ENCODE measurements around the gene LCE2C. TPM values are rescaled to one million over a fixed set of nuclear protein-coding genes. Genes with fewer than 3 reads are reported as not detected.
"Not testable (repeated sequence)": the region's sequence is repeated elsewhere in the genome, so short reads cannot be mapped to it uniquely, and the experiment has no call there.

Gene LCE2C, protein sequence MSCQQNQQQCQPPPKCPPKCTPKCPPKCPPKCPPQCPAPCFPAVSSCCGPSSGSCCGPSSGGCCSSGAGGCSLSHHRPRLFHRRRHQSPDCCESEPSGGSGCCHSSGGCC
- total RNA-seq (not detected), polyA plus RNA-seq (not detected)

DNA sequence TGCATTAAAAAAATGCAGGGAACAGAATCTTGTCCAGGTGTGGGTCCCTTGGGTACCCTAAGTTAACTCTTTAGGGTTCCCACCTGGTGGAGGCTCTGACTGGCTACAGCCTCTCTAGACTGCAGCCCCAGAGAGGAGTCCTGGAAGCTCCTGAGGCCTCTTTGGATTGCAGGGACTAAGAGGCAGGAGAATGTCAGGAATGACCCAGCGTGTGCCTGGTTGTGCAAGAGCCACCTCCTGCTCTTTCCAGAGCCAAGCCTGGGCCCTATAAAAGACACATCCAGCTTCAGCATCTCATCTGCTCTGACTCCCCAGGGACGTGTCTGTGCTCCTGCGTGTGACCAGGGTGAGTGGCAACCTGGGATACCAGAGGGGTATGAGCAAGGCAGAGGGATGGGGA is at the start of gene LCE2C:
Gene LCE2C (plus strand): TSS at position 297 of the 400 bp plus-strand sequence. CDS start 737 bp downstream, outside the sequence.
- DNase-seq (ENCODE audit: extremely low spot score); H3K36me3 ChIP-seq (ENCODE audit: insufficient read depth); H3K27ac ChIP-seq (ENCODE audit: low read depth); H3K4me1 ChIP-seq (ENCODE audit: insufficient read depth); H3K4me3 ChIP-seq (ENCODE audit: low read depth, low read length): not testable (repeated sequence)
- WGBS: 79% methylated on average over 3 of the region's 3 CpGs

DNA sequence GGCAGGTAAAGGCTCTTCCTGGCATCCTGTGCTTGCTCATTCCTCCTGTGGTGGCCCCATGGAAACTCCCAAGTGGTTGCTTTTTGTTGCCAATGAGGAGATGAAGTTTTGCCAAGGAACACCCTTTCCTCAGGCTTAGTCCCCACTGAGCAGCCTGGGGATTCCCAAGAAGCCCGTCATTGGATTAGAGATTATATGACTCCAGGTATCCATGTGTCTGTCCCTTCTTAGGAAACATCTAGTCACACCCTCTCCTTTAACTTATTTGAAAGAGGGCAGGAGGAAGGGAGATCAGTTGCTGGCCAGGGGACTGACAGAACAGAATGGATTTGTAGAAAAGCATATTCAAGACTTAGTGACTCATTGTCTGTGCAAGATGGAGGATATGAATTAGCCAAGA is 48.3 kb upstream of the LCE2C start:
- H3K4me1 ChIP-seq (ENCODE audit: insufficient read depth): no peaks in the 10 kb centered on the region
- DNase-seq (ENCODE audit: extremely low spot score): no peak
- no peaks in the 10 kb centered on the region for H3K36me3 ChIP-seq (ENCODE audit: insufficient read depth)
- no peak overlapping the region for H3K4me3 ChIP-seq (ENCODE audit: low read depth, low read length)
- WGBS: 74% methylated on average over 1 of the region's 1 CpG
- no peak overlapping the region for H3K27ac ChIP-seq (ENCODE audit: low read depth)

DNA sequence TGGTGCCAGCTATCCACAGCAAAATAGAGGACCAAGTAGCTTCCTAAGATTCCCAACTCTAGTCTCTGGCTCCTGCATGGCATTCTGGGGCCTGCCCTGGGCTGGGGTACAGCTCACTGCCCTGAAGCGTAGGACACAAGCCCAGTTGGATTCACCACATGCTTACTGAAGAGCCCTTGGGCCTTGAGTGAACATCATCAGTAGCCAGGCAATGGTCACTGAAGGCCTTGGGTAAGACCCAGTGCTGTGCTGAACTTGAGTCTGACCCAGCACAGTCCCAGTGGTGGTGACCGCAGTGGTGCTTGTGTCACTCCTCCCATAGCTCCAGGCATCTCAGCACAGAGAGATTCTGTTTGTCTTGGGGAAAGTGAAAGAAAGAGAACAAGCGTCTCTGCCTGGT is 44.5 kb upstream of the LCE2C start:
- Histone ChIP-seq H3K27ac (ENCODE audit: low read depth) (no peak overlapping the region), H3K4me3 (ENCODE audit: low read depth, low read length) (no peak overlapping the region), H3K36me3 (ENCODE audit: insufficient read depth) (no peaks in the 10 kb centered on the region), H3K4me1 (ENCODE audit: insufficient read depth) (no peaks in the 10 kb centered on the region)
- WGBS: 89% methylated on average over 3 of the region's 3 CpGs
- no peak for DNase-seq (ENCODE audit: extremely low spot score)

DNA sequence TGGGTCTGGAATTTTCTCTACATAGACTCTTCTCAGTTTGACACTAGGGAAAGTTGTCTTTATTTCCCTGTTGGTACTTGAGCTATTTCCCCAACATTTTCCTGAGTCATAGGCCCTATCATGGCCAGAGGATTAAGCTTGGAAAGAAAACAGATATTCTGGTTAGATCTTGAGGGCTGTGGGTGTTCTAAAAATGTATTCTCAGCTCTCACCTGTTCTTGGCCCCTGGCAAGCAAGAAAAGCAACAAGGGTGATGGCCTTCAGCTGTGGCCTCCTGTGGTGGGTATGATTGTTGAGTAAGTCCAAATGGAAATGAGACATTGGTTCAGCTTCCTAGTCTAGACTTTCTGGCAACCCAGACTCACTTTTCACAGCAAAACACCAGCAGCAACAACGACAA is 34.7 kb upstream of the LCE2C start:
- H3K27ac ChIP-seq (ENCODE audit: low read depth): no peak overlapping the region
- H3K4me3 ChIP-seq (ENCODE audit: low read depth, low read length): no peak overlapping the region
- H3K4me1 ChIP-seq (ENCODE audit: insufficient read depth): no peaks in the 10 kb centered on the region
- WGBS: 63% methylated on average over 1 of the region's 1 CpG
- DNase-seq (ENCODE audit: extremely low spot score): no peak
- H3K36me3 ChIP-seq (ENCODE audit: insufficient read depth): no peaks in the 10 kb centered on the region

DNA sequence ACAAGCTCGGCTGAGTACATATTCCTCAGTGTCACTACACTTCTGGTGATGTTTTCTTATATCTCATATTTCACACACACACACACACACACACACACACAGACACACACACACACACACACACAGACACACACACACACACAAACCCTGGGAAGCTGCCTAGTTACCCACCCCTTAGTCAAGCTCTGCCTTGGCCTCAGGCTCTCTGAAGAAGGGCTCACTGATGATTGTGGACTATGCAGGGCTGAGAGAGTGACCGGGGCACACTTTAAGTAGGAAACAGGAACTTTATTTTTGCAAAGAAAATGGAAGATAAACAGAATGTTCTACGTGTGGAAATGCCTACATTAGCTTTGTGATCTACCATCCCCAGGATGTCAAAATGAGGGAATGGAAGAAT is 31.1 kb upstream of the LCE2C start:
- 62% methylated on average over 3 of the region's 3 CpGs for WGBS
- Histone ChIP-seq H3K36me3 (ENCODE audit: insufficient read depth) (no peaks in the 10 kb centered on the region), H3K27ac (ENCODE audit: low read depth) (no peak overlapping the region), H3K4me3 (ENCODE audit: low read depth, low read length) (no peak overlapping the region), H3K4me1 (ENCODE audit: insufficient read depth) (no peaks in the 10 kb centered on the region)
- DNase-seq (ENCODE audit: extremely low spot score): no peak

DNA sequence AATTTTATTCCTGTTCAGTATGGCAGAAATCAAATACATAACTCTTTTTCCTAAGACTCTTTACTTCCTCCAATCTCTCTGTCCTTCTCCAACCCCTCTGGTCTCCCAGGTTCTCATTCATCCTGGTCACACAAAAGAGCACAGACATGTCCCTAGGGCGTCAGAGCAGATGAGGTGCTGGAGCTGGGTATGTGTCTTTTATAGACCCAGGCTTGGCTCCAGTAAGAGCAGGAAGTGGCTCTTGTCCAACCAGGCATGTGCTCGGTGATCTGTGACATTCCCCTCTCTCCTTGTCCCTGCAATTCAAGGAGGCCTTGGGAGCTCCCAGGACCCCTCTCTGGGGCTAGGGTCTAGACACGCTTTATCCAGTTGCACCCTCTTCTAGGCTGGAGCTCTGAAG is 29.9 kb upstream of the LCE2C start:
- 35% methylated on average over 3 of the region's 3 CpGs for WGBS
- H3K4me3 ChIP-seq (ENCODE audit: low read depth, low read length): no peak overlapping the region
- no peak overlapping the region for H3K27ac ChIP-seq (ENCODE audit: low read depth)
- no peaks in the 10 kb centered on the region for H3K36me3 ChIP-seq (ENCODE audit: insufficient read depth)
- no peaks in the 10 kb centered on the region for H3K4me1 ChIP-seq (ENCODE audit: insufficient read depth)
- DNase-seq (ENCODE audit: extremely low spot score): no peak

DNA sequence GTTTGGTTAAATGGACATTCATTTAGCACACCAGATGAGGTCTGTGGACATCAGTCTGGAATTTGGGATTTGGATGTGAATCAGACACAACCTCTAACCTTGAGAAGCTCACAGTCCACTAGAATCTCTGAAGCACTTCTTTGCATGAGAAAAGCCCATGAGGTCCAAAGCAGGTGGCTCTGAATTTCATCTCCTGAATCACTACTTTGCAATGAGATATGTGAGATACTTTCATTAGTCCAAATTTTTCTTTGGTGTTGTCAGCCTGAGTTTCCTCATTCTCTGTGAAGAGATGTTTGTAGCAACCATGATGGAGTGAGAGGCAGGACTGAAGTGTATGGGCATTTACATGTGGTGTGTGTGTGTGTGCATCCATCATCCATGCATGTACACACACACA is 28.4 kb upstream of the LCE2C start:
- Histone ChIP-seq H3K36me3 (ENCODE audit: insufficient read depth) (no peaks in the 10 kb centered on the region), H3K4me1 (ENCODE audit: insufficient read depth) (no peaks in the 10 kb centered on the region), H3K27ac (ENCODE audit: low read depth) (no peak overlapping the region), H3K4me3 (ENCODE audit: low read depth, low read length) (no peak overlapping the region)
- no peak for DNase-seq (ENCODE audit: extremely low spot score)

DNA sequence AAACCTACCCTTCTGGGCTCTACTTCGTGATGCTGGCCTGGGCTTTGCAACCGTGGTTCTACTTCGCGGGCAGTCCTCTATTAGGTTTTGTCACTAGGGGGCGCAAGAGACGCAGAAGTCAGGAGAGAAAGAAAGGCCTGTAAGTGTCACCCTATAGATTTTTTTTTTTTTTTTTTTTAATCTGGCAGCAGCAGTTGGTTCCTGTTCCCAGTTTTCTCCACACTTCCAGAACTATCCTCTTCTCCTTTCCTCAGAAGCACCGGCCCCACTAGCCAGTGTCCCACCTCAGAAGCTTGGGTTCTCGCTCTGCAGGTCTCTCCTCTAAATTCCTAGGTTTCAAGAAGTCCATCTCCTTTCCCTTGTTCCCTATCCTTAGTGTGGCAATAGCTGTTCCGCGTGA is 21.0 kb upstream of the LCE2C start:
- H3K4me3 ChIP-seq (ENCODE audit: low read depth, low read length): no peak overlapping the region
- no peaks in the 10 kb centered on the region for H3K36me3 ChIP-seq (ENCODE audit: insufficient read depth)
- no peak overlapping the region for H3K27ac ChIP-seq (ENCODE audit: low read depth)
- DNase-seq (ENCODE audit: extremely low spot score): no peak
- no peaks in the 10 kb centered on the region for H3K4me1 ChIP-seq (ENCODE audit: insufficient read depth)
- 30% methylated on average over 10 of the region's 10 CpGs for WGBS

DNA sequence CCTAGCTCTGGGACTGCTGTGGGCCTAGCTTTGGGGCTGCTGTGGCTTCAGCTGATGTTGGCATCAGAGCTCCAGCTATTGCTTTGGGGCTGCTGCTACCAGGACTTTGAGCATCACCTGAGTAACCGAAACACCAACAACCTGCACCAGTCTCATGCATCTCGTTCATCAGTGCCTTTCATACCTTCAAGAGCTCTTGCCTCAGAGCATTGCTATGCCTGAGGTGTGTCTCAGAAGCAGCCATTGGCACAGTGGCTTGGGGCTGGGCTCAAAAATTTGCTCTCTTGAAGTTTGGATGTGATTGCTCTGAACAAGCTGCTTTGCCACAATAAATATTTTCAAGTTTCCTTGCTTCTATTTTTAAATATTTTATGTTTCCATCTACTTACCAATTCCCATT is 18.6 kb upstream of the LCE2C start:
- Histone ChIP-seq H3K36me3 (ENCODE audit: insufficient read depth) (no peaks in the 10 kb centered on the region), H3K27ac (ENCODE audit: low read depth) (no peak overlapping the region), H3K4me1 (ENCODE audit: insufficient read depth) (no peaks in the 10 kb centered on the region), H3K4me3 (ENCODE audit: low read depth, low read length) (no peak overlapping the region)
- no peak for DNase-seq (ENCODE audit: extremely low spot score)
- WGBS: 77% methylated on average over 2 of the region's 2 CpGs

DNA sequence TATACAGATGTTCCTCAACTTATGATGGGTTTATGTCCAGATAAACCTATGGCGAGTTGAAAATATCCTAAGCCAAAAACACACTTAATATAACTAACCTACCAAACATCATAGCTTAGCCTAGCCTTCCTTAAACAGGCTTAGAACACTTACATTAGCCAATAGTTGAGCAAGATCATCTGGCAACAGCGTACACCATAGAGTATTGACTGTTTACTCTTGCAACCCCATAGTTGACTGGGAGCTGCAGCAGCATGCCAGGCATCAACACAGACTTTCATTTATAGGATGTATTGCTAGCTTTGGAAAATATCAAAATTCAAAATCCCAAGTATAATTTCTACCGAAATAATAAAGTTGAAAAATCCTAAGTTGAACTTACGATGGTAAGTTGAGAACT is 17.4 kb upstream of the LCE2C start:
- 81% methylated on average over 4 of the region's 4 CpGs for WGBS
- H3K36me3 ChIP-seq (ENCODE audit: insufficient read depth): no peaks in the 10 kb centered on the region
- DNase-seq (ENCODE audit: extremely low spot score): no peak
- H3K27ac ChIP-seq (ENCODE audit: low read depth): no peak overlapping the region
- H3K4me3 ChIP-seq (ENCODE audit: low read depth, low read length): no peak overlapping the region
- H3K4me1 ChIP-seq (ENCODE audit: insufficient read depth): no peaks in the 10 kb centered on the region

DNA sequence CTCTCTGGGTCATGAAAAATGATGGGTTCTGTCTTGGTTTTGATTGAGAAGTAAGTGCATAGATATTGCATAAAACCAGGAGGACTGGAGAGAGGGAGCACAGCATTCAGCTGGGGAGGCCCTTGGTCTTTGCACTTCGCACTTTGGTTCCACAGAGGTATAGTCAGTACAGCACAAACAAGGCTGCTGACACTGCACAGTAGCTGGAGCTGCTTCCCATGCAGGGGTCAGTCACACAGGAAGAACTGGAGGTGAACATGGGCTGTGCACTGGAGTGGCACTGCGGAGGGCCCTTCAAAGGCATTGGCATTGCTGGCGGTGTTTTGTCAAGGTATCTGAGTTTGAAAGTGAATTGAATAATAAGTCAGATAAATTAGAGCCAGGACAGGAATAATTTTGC is 16.4 kb upstream of the LCE2C start:
- Histone ChIP-seq H3K4me1 (ENCODE audit: insufficient read depth) (no peaks in the 10 kb centered on the region), H3K36me3 (ENCODE audit: insufficient read depth) (no peaks in the 10 kb centered on the region), H3K27ac (ENCODE audit: low read depth) (no peak overlapping the region), H3K4me3 (ENCODE audit: low read depth, low read length) (no peak overlapping the region)
- DNase-seq (ENCODE audit: extremely low spot score): no peak
- WGBS: 96% methylated on average over 3 of the region's 3 CpGs

DNA sequence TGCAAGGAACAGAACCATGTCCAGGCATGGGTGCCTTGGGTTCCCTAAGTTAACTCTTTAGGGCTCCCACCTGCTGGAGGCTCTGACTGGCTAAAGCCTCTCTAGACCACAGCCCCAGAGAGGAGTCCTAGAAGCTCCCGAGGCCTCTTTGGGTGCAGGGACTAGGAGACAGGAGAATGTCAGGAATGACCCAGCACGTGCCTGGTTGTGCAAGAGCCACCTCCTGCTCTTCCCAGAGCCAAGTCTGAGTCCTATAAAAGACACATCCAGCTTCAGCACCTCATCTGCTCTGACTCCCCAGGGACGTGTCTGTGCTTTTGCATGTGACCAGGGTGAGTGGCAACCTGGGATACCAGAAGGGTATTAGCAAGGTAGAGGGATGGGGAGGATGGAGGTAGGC is 12.0 kb upstream of the LCE2C start, which contains the start of gene LCE2D:
Gene LCE2D (plus strand): TSS at position 283 of the 400 bp plus-strand sequence. CDS start 726 bp downstream, outside the sequence.
- Histone ChIP-seq H3K36me3 (ENCODE audit: insufficient read depth) (no peaks in the 10 kb centered on the region), H3K4me1 (ENCODE audit: insufficient read depth) (no peaks in the 10 kb centered on the region), H3K4me3 (ENCODE audit: low read depth, low read length) (no peak within 1 kb of the TSS), H3K27ac (ENCODE audit: low read depth) (no peak within 1 kb of the TSS)
- DNase-seq (ENCODE audit: extremely low spot score): no peak
- WGBS: 57% methylated on average over 3 of the region's 3 CpGs

DNA sequence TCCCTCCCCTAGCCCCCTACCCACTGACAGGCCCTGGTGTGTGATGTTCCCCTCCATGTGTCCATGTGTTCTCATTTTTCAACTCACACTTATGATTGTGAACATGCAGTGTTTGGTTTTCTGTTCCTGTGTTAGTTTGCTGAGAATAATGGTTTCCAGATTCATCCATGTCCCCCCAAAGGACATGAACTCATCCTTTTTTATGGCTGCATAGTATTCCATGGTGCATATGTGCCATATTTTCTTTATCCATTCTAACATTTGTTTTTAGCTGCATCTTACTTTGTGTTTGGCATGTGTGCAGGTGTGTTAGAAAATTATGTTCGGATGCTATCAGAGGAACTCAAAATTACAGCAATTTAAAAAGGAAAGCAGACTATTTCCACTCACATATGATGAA is 8.9 kb upstream of the LCE2C start:
- not testable (repeated sequence) for H3K36me3 ChIP-seq (ENCODE audit: insufficient read depth); H3K4me3 ChIP-seq (ENCODE audit: low read depth, low read length); H3K27ac ChIP-seq (ENCODE audit: low read depth); DNase-seq (ENCODE audit: extremely low spot score); H3K4me1 ChIP-seq (ENCODE audit: insufficient read depth)
- WGBS: 91% methylated on average over 1 of the region's 1 CpG

DNA sequence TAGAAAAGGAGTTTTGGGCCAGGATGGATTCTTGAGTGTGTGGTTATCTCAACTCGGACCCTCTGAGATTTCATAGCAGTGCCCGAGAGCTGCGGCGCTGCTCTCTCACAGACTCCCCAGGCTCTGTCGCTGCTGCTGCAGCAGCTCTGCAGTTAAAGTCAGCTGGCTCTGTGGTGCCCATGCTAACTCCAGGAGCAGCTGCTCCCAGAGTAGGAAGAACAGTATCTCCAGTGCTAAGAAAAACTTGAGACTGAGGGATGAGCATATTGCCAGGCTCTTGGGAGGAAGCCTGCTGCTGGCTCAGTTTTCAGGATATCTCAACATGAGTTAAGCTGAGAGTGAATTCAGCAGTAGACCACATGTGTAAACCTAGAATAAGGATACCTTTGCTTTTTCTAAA is 7.4 kb upstream of the LCE2C start:
- DNase-seq (ENCODE audit: extremely low spot score): no peak
- H3K27ac ChIP-seq (ENCODE audit: low read depth): no peak overlapping the region
- no peaks in the 10 kb centered on the region for H3K36me3 ChIP-seq (ENCODE audit: insufficient read depth)
- no peaks in the 10 kb centered on the region for H3K4me1 ChIP-seq (ENCODE audit: insufficient read depth)
- H3K4me3 ChIP-seq (ENCODE audit: low read depth, low read length): no peak overlapping the region
- 84% methylated on average over 5 of the region's 5 CpGs for WGBS

DNA sequence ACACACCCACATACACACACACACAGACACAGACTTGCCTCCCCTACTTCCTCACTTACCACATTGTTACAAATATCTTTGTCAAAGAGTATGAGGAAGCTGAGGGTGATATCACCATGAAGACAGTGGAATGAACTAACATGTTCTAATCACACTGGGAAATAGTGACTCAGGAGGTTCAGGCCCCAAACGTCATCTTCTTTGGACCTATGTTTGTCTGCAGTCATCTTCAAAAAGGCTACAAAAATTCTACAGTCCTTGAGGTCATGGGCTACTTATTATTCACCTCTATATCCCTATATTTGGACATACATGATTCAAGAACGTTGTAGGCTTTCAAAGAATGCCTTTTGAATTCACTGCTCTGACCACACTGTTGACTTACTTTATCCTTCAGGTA is 2.1 kb upstream of the LCE2C start:
- Histone ChIP-seq H3K4me3 (ENCODE audit: low read depth, low read length) (no peak overlapping the region), H3K4me1 (ENCODE audit: insufficient read depth) (no peaks in the 10 kb centered on the region), H3K27ac (ENCODE audit: low read depth) (no peak overlapping the region), H3K36me3 (ENCODE audit: insufficient read depth) (no peaks in the 10 kb centered on the region)
- 53% methylated on average over 2 of the region's 2 CpGs for WGBS
- DNase-seq (ENCODE audit: extremely low spot score): no peak

Data from urinary bladder (tissue), 4 donors.